22Rv1 (cell line): ENCODE data around the gene TMEM117.

Source experiments
- ZFX ChIP-seq: fragments of 450-650 bp; IDR thresholded peaks from 2 replicates; pipeline ENCODE4 v1.6.1; 2017; ENCODE audit warnings: antibody characterized with exemption, borderline replicate concordance
- TF ChIP-seq, protein P1 (sequence below): fragments of 450-650 bp; IDR thresholded peaks from 2 replicates; pipeline ENCODE4 v1.5.1; 2017; ENCODE audit warnings: mild to moderate bottlenecking

DNA sequence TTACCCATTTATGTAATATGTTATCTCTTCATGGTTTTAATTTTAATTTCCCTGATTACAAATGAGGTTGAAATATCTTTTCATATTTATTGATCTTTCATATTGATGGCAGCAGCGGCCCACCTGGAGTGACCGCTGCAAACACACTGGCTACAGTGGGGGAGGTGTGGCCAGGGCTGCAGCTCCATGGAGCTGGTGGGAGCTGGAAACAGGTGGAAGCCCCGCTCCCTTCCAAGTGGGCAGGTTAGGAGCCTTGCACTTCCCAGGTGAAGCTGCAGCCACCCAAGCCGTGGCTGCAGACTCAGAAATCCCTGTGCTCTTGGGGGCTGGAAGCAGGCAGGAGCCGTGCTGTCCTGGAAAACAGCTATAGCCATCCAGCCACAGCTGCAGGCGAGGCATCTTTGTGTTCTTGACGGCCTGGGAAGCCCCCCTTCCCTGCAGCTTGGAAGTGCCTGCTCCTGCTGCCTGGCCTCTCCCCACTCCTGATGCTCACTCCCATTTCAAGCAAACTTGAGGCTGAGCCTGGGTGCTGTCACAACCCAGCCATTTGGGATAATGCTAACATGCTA is 201.1 kb downstream of the TMEM117 start:
- TF ChIP-seq, protein P1, sequence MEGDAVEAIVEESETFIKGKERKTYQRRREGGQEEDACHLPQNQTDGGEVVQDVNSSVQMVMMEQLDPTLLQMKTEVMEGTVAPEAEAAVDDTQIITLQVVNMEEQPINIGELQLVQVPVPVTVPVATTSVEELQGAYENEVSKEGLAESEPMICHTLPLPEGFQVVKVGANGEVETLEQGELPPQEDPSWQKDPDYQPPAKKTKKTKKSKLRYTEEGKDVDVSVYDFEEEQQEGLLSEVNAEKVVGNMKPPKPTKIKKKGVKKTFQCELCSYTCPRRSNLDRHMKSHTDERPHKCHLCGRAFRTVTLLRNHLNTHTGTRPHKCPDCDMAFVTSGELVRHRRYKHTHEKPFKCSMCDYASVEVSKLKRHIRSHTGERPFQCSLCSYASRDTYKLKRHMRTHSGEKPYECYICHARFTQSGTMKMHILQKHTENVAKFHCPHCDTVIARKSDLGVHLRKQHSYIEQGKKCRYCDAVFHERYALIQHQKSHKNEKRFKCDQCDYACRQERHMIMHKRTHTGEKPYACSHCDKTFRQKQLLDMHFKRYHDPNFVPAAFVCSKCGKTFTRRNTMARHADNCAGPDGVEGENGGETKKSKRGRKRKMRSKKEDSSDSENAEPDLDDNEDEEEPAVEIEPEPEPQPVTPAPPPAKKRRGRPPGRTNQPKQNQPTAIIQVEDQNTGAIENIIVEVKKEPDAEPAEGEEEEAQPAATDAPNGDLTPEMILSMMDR = no peak
- TF ChIP-seq ZFX = no peak
